ENCODE measurements around the gene ARHGAP27.

Gene ARHGAP27

DNA sequence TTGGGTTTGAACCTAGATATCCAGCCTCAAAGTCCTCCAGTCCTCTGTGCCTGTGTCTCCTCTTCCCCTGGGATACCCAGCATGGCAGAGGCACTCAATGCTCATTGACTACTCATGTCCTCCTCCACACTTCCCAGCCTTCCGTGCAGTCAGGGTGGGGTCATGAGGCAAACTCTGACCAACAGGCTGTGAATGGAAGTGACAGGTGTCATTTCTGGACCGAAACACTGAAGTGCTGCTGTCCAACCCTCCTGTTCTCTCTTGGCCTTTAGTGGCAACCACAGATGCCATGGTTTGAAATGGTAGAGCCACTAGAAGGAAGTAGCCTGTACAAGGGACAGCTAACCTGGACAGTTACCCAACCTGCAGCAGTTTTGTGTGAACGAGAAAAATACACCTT is 69.2 kb downstream of the ARHGAP27 start:
- WGBS, result 100% methylated on average over 3 of the region's 3 CpGs
- no peak overlapping the region for H3K4me2 ChIP-seq (ENCODE audit: low read length, poor library complexity, severe bottlenecking)
- H3K27ac ChIP-seq (ENCODE audit: low read length, poor library complexity, severe bottlenecking), result no peak overlapping the region
- H3K4me1 ChIP-seq (ENCODE audit: control insufficient read depth, insufficient read depth, low read depth, low read length), result peaks cover 10% of the 10 kb centered on the region
- H4K8ac ChIP-seq (ENCODE audit: low read length), result no peak overlapping the region
- H3K9ac ChIP-seq (ENCODE audit: low read length), result no peak overlapping the region
- H2AK5ac ChIP-seq (ENCODE audit: low read length, severe bottlenecking), result no peak overlapping the region
- H2BK12ac ChIP-seq (ENCODE audit: low read length in 2 of 2), result no peak overlapping the region
- no peaks in the 10 kb centered on the region for H3K36me3 ChIP-seq (ENCODE audit: control insufficient read depth in 1 of 2, insufficient read depth in 2 of 2, low read depth in 1 of 2, low read length in 2 of 2)
- no peaks in the 10 kb centered on the region for H3K9me3 ChIP-seq (ENCODE audit: control insufficient read depth, low read length)
- no peak overlapping the region for H3K4ac ChIP-seq (ENCODE audit: low read depth in 1 of 2, low read length in 2 of 2)
- no peak overlapping the region for H3K14ac ChIP-seq (ENCODE audit: low read length in 2 of 2)
- DNase-seq, result no peak
- H4K91ac ChIP-seq (ENCODE audit: low read length), result no peak overlapping the region
- no peak overlapping the region for H2BK120ac ChIP-seq (ENCODE audit: low read depth, low read length)
- no peak overlapping the region for H3K18ac ChIP-seq (ENCODE audit: low read depth in 1 of 2, low read length in 2 of 2)
- H2BK5ac ChIP-seq (ENCODE audit: low read depth, low read length, poor library complexity, severe bottlenecking), result no peak overlapping the region
- no peaks in the 10 kb centered on the region for H3K79me1 ChIP-seq (replicated peaks; ENCODE audit: low read length, poor library complexity, severe bottlenecking)
- peaks cover 0 to 11% of the 10 kb centered on the region in 2 experiments for H3K27me3 ChIP-seq (ENCODE audit: control insufficient read depth in 1 of 2, insufficient read depth in 1 of 2, low read length in 2 of 2)
- H3K4me3 ChIP-seq (ENCODE audit: insufficient read depth in 1 of 2, low read depth in 1 of 2, low read length in 2 of 2), result no peak overlapping the region
- no peak overlapping the region for H3K23ac ChIP-seq (ENCODE audit: low read length in 2 of 2)
- H2AFZ ChIP-seq (ENCODE audit: low read depth, low read length), result no peak overlapping the region
- H2BK15ac ChIP-seq (ENCODE audit: low read depth, poor library complexity, severe bottlenecking), result no peak overlapping the region

DNA sequence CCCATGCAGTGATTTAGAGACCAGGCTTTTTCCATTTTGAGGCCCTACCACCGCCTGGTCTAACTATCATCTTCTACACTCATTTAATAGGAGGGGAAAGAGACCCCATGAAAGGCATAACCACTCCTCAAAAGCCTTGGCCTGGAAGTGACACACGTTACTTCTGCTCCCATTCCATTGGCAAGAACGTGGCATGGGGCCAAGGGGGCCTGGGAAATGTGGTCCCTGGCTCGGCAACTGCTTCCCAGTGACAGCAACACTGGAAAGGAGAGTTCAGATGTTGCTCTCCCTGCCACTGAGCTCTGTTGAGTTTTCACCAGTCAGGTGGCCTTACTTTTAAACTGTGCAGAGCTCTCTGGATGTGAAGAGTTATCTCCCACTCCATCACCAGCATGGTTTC is 70.7 kb downstream of the ARHGAP27 start:
- H3K9me3 ChIP-seq (ENCODE audit: control insufficient read depth, low read length), result no peaks in the 10 kb centered on the region
- no peak overlapping the region for H2BK5ac ChIP-seq (ENCODE audit: low read depth, low read length, poor library complexity, severe bottlenecking)
- 90% methylated on average over 4 of the region's 4 CpGs for WGBS
- H4K8ac ChIP-seq (ENCODE audit: low read length), result no peak overlapping the region
- no peak overlapping the region for H2BK120ac ChIP-seq (ENCODE audit: low read depth, low read length)
- peaks cover 6% of the 10 kb centered on the region for H3K4me1 ChIP-seq (ENCODE audit: control insufficient read depth, insufficient read depth, low read depth, low read length)
- no peak overlapping the region for H3K4ac ChIP-seq (ENCODE audit: low read depth in 1 of 2, low read length in 2 of 2)
- peaks cover 0 to 11% of the 10 kb centered on the region in 2 experiments for H3K27me3 ChIP-seq (ENCODE audit: control insufficient read depth in 1 of 2, insufficient read depth in 1 of 2, low read length in 2 of 2)
- H2BK15ac ChIP-seq (ENCODE audit: low read depth, poor library complexity, severe bottlenecking), result no peak overlapping the region
- H3K14ac ChIP-seq (ENCODE audit: low read length in 2 of 2), result no peak overlapping the region
- H2BK12ac ChIP-seq (ENCODE audit: low read length in 2 of 2), result no peak overlapping the region
- H3K79me1 ChIP-seq (replicated peaks; ENCODE audit: low read length, poor library complexity, severe bottlenecking), result no peaks in the 10 kb centered on the region
- no peak overlapping the region for H3K23ac ChIP-seq (ENCODE audit: low read length in 2 of 2)
- H3K9ac ChIP-seq (ENCODE audit: low read length), result no peak overlapping the region
- no peak overlapping the region for H3K18ac ChIP-seq (ENCODE audit: low read depth in 1 of 2, low read length in 2 of 2)
- no peak overlapping the region for H2AFZ ChIP-seq (ENCODE audit: low read depth, low read length)
- no peaks in the 10 kb centered on the region for H3K36me3 ChIP-seq (ENCODE audit: control insufficient read depth in 1 of 2, insufficient read depth in 2 of 2, low read depth in 1 of 2, low read length in 2 of 2)
- H3K4me3 ChIP-seq (ENCODE audit: insufficient read depth in 1 of 2, low read depth in 1 of 2, low read length in 2 of 2), result no peak overlapping the region
- no peak overlapping the region for H2AK5ac ChIP-seq (ENCODE audit: low read length, severe bottlenecking)
- no peak overlapping the region for H3K27ac ChIP-seq (ENCODE audit: low read length, poor library complexity, severe bottlenecking)
- H3K4me2 ChIP-seq (ENCODE audit: low read length, poor library complexity, severe bottlenecking), result no peak overlapping the region
- H4K91ac ChIP-seq (ENCODE audit: low read length), result no peak overlapping the region
- no peak for DNase-seq

DNA sequence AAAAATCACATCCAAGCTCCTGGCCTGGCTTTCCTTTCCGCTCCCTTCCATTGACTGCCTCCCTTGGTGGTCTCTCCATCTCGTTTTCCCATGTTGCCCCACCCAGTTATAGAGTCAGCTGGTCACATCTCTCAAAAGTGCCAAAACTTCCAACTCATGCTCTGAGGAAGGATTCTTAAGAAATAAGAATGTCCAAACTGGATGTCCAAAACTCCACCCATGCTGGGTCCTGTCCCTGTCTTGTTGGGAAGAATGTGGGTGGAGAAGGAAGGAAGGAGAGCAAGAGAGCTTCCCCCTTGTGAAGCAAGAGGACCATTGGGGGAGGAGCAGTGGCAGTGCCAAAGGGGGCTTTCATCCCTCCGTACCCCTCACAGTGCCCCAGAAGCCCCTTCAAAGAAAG is 71.2 kb downstream of the ARHGAP27 start:
- no peak overlapping the region for H4K91ac ChIP-seq (ENCODE audit: low read length)
- H3K27me3 ChIP-seq (ENCODE audit: control insufficient read depth in 1 of 2, insufficient read depth in 1 of 2, low read length in 2 of 2), result peaks cover 0 to 11% of the 10 kb centered on the region in 2 experiments
- no peak overlapping the region for H2BK15ac ChIP-seq (ENCODE audit: low read depth, poor library complexity, severe bottlenecking)
- no peak overlapping the region for H3K4me3 ChIP-seq (ENCODE audit: insufficient read depth in 1 of 2, low read depth in 1 of 2, low read length in 2 of 2)
- H3K14ac ChIP-seq (ENCODE audit: low read length in 2 of 2), result no peak overlapping the region
- 93% methylated on average over 3 of the region's 3 CpGs for WGBS
- H2BK5ac ChIP-seq (ENCODE audit: low read depth, low read length, poor library complexity, severe bottlenecking), result no peak overlapping the region
- no peak overlapping the region for H2AFZ ChIP-seq (ENCODE audit: low read depth, low read length)
- H2BK12ac ChIP-seq (ENCODE audit: low read length in 2 of 2), result no peak overlapping the region
- H3K79me1 ChIP-seq (replicated peaks; ENCODE audit: low read length, poor library complexity, severe bottlenecking), result no peaks in the 10 kb centered on the region
- no peaks in the 10 kb centered on the region for H3K36me3 ChIP-seq (ENCODE audit: control insufficient read depth in 1 of 2, insufficient read depth in 2 of 2, low read depth in 1 of 2, low read length in 2 of 2)
- H3K23ac ChIP-seq (ENCODE audit: low read length in 2 of 2), result no peak overlapping the region
- H3K4me1 ChIP-seq (ENCODE audit: control insufficient read depth, insufficient read depth, low read depth, low read length), result peaks cover 3% of the 10 kb centered on the region
- H4K8ac ChIP-seq (ENCODE audit: low read length), result no peak overlapping the region
- no peak overlapping the region for H3K4me2 ChIP-seq (ENCODE audit: low read length, poor library complexity, severe bottlenecking)
- H3K4ac ChIP-seq (ENCODE audit: low read depth in 1 of 2, low read length in 2 of 2), result no peak overlapping the region
- H2AK5ac ChIP-seq (ENCODE audit: low read length, severe bottlenecking), result no peak overlapping the region
- no peaks in the 10 kb centered on the region for H3K9me3 ChIP-seq (ENCODE audit: control insufficient read depth, low read length)
- no peak overlapping the region for H3K18ac ChIP-seq (ENCODE audit: low read depth in 1 of 2, low read length in 2 of 2)
- no peak overlapping the region for H3K27ac ChIP-seq (ENCODE audit: low read length, poor library complexity, severe bottlenecking)
- H3K9ac ChIP-seq (ENCODE audit: low read length), result no peak overlapping the region
- no peak overlapping the region for H2BK120ac ChIP-seq (ENCODE audit: low read depth, low read length)
- no peak for DNase-seq

DNA sequence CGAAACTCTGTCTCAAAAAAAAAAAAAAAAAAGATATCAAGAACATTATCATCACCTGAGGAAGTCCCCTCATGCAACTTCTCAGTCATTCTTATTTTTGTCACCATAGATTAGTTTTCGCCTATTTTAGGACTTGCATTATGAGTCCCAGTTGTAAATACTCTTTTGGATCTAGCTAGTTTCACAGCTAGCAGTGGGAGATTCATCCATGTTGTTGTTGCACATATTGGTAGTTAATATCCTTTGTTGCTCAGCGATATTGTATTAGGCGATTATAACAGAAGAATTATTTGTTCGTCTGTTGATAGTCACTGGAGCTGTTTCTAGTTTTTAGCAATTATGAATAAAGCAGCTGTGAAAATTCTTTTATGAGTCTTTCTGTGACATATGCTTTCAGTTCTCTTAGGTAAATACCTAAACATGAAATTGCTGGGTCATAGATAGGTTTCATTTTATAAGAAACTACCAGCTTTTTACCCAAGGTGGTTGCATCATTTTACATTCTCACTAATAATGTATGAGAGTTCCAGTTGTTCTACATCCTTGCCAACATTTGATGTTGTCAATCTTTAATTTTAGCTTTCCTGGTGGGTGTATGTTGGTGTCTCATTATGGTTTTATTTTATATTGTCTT is 75.2 kb downstream of the ARHGAP27 start:
- Histone ChIP-seq H4K8ac (ENCODE audit: low read length) (no peak overlapping the region), H2AFZ (ENCODE audit: low read depth, low read length) (no peak overlapping the region), H4K91ac (ENCODE audit: low read length) (no peak overlapping the region), H3K4ac (ENCODE audit: low read depth in 1 of 2, low read length in 2 of 2) (no peak overlapping the region), H3K9ac (ENCODE audit: low read length) (no peak overlapping the region), H2AK5ac (ENCODE audit: low read length, severe bottlenecking) (no peak overlapping the region), H3K4me3 (ENCODE audit: insufficient read depth in 1 of 2, low read depth in 1 of 2, low read length in 2 of 2) (no peak overlapping the region), H3K4me1 (ENCODE audit: control insufficient read depth, insufficient read depth, low read depth, low read length) (no peaks in the 10 kb centered on the region), H3K18ac (ENCODE audit: low read depth in 1 of 2, low read length in 2 of 2) (no peak overlapping the region), H3K36me3 (ENCODE audit: control insufficient read depth in 1 of 2, insufficient read depth in 2 of 2, low read depth in 1 of 2, low read length in 2 of 2) (no peaks in the 10 kb centered on the region), H3K27ac (ENCODE audit: low read length, poor library complexity, severe bottlenecking) (no peak overlapping the region), H2BK5ac (ENCODE audit: low read depth, low read length, poor library complexity, severe bottlenecking) (no peak overlapping the region), H2BK120ac (ENCODE audit: low read depth, low read length) (no peak overlapping the region), H3K23ac (ENCODE audit: low read length in 2 of 2) (no peak overlapping the region), H2BK12ac (ENCODE audit: low read length in 2 of 2) (no peak overlapping the region), H3K4me2 (ENCODE audit: low read length, poor library complexity, severe bottlenecking) (no peak overlapping the region), H3K79me1 (replicated peaks; ENCODE audit: low read length, poor library complexity, severe bottlenecking) (no peaks in the 10 kb centered on the region), H3K9me3 (ENCODE audit: control insufficient read depth, low read length) (peaks cover 5% of the 10 kb centered on the region), H2BK15ac (ENCODE audit: low read depth, poor library complexity, severe bottlenecking) (no peak overlapping the region), H3K14ac (ENCODE audit: low read length in 2 of 2) (no peak overlapping the region), H3K27me3 (ENCODE audit: control insufficient read depth in 1 of 2, insufficient read depth in 1 of 2, low read length in 2 of 2) (peaks cover 0 to 16% of the 10 kb centered on the region in 2 experiments)
- DNase-seq, result no peak
- 98% methylated on average over 5 of the region's 5 CpGs for WGBS

Measured in mesenchymal stem cell (in vitro differentiated cells and primary cell).